Effector memory CD4-positive, alpha-beta T cell (primary cell): ENCODE data around the gene PLAC8.
"Not testable (repeated sequence)": the region's sequence is repeated elsewhere in the genome, so short reads cannot be mapped to it uniquely, and the experiment has no call there.

Experiments
- DNase-seq, 3 donors: peaks; one replicate each; pipeline ENCODE4 v3.0.0-alpha.2; 2020
- H3K27ac ChIP-seq: 2 replicates; pipeline ENCODE4 v1.7.0; 2013; ENCODE audit warnings: mild to moderate bottlenecking, low read length, moderate library complexity; ENCODE audit not compliant: insufficient read depth, poor library complexity, severe bottlenecking
- H3K27me3 ChIP-seq: replicated peaks from 2 replicates; pipeline ENCODE4 v1.7.0; 2013; ENCODE audit warnings: mild to moderate bottlenecking, low read length; ENCODE audit not compliant: insufficient read depth, control insufficient read depth, poor library complexity, severe bottlenecking
- H3K36me3 ChIP-seq: 2 replicates; pipeline ENCODE4 v1.7.0; 2013; ENCODE audit warnings: mild to moderate bottlenecking, low read length, moderate library complexity; ENCODE audit not compliant: control insufficient read depth, insufficient read depth
- H3K4me1 ChIP-seq: 2 replicates; pipeline ENCODE4 v1.7.0; 2013; ENCODE audit warnings: low read length, mild to moderate bottlenecking; ENCODE audit not compliant: control insufficient read depth, insufficient read depth, poor library complexity, severe bottlenecking
- H3K4me3 ChIP-seq: 2 replicates; pipeline ENCODE4 v1.7.0; 2013; ENCODE audit warnings: low read length, low read depth, mild to moderate bottlenecking; ENCODE audit not compliant: insufficient read depth, poor library complexity, severe bottlenecking
- H3K9me3 ChIP-seq: 2 replicates; pipeline ENCODE4 v1.7.0; 2013; ENCODE audit warnings: mild to moderate bottlenecking, low read length, moderate library complexity; ENCODE audit not compliant: control insufficient read depth

PLAC8 gene

GRCh38 chr4:83096397-83096796 lies 18.1 kb downstream of the PLAC8 start:
- Histone ChIP-seq H3K27me3 (no peaks in the 10 kb centered on the region), H3K36me3 (peaks cover 68% of the 10 kb centered on the region), H3K9me3 (no peaks in the 10 kb centered on the region), H3K4me3 (no peak overlapping the region), H3K4me1 (no peaks in the 10 kb centered on the region), H3K27ac (no peak overlapping the region)
- DNase-seq = no peak

- H3K27ac ChIP-seq = no peak overlapping the region
- peaks cover 77% of the 10 kb centered on the region for H3K36me3 ChIP-seq
- H3K27me3 ChIP-seq = no peaks in the 10 kb centered on the region
Observed at GRCh38 chr4:83093060-83093640, 21.4 kb downstream of the PLAC8 start.

GRCh38 chr4:83089410-83090157 lies 24.9 kb downstream of the PLAC8 start:
- H3K27ac ChIP-seq = no peak overlapping the region
- H3K4me3 ChIP-seq = no peak overlapping the region
- peaks cover 5% of the 10 kb centered on the region for H3K4me1 ChIP-seq
- no peaks in the 10 kb centered on the region for H3K27me3 ChIP-seq
- no peak for DNase-seq
- H3K36me3 ChIP-seq = peaks cover 49% of the 10 kb centered on the region
- no peaks in the 10 kb centered on the region for H3K9me3 ChIP-seq

More at GRCh38 chr4:83093060-83093640, 21.4 kb downstream of the PLAC8 start:
- Histone ChIP-seq H3K4me1 (no peaks in the 10 kb centered on the region), H3K4me3 (no peak overlapping the region), H3K9me3 (no peaks in the 10 kb centered on the region)
- DNase-seq = no peak

- H3K36me3 ChIP-seq = peaks cover 13% of the 10 kb centered on the region
- not testable (repeated sequence) for H3K9me3 ChIP-seq, DNase-seq, H3K27ac ChIP-seq, H3K4me3 ChIP-seq, H3K27me3 ChIP-seq
- H3K4me1 ChIP-seq = peaks cover 18% of the 10 kb centered on the region
Observed at GRCh38 chr4:83084956-83085355, 29.6 kb downstream of the PLAC8 start.

GRCh38 chr4:83083925-83084475 lies 30.5 kb downstream of the PLAC8 start:
- Histone ChIP-seq H3K4me1 (peaks cover 18% of the 10 kb centered on the region), H3K9me3 (no peaks in the 10 kb centered on the region), H3K27ac (peak overlapping the region; percentile 58), H3K4me3 (peak overlapping the region; percentile 7), H3K27me3 (no peaks in the 10 kb centered on the region), H3K36me3 (peaks cover 3% of the 10 kb centered on the region)
- peak; percentile 35 to 51 (median 39) for DNase-seq

GRCh38 chr4:83082777-83083176 lies 31.8 kb downstream of the PLAC8 start:
- Histone ChIP-seq H3K27ac (no peak overlapping the region), H3K4me1 (peaks cover 18% of the 10 kb centered on the region), H3K36me3 (no peaks in the 10 kb centered on the region), H3K4me3 (no peak overlapping the region), H3K9me3 (no peaks in the 10 kb centered on the region), H3K27me3 (no peaks in the 10 kb centered on the region)
- DNase-seq = no peak

- H3K4me3 ChIP-seq = no peak overlapping the region
Observed at GRCh38 chr4:83080561-83080960, 34.0 kb downstream of the PLAC8 start.

GRCh38 chr4:83075311-83076095 lies 39.0 kb downstream of the PLAC8 start:
- peaks cover 30% of the 10 kb centered on the region for H3K36me3 ChIP-seq
- DNase-seq = no peak
- no peaks in the 10 kb centered on the region for H3K9me3 ChIP-seq
- no peak overlapping the region for H3K27ac ChIP-seq
- no peak overlapping the region for H3K4me3 ChIP-seq
- no peaks in the 10 kb centered on the region for H3K27me3 ChIP-seq
- no peaks in the 10 kb centered on the region for H3K4me1 ChIP-seq

More at GRCh38 chr4:83080561-83080960, 34.0 kb downstream of the PLAC8 start:
- Histone ChIP-seq H3K4me1 (peaks cover 18% of the 10 kb centered on the region), H3K27ac (no peak overlapping the region), H3K27me3 (no peaks in the 10 kb centered on the region), H3K36me3 (peaks cover 8% of the 10 kb centered on the region), H3K9me3 (no peaks in the 10 kb centered on the region)
- no peak for DNase-seq

- H3K27me3 ChIP-seq, H3K4me3 ChIP-seq, DNase-seq, H3K27ac ChIP-seq, H3K9me3 ChIP-seq, H3K4me1 ChIP-seq: not testable (repeated sequence)
- peaks cover 37% of the 10 kb centered on the region for H3K36me3 ChIP-seq
Observed at GRCh38 chr4:83074783-83075182, 39.7 kb downstream of the PLAC8 start.
